ENCODE data around the gene NACAD.

DNA sequence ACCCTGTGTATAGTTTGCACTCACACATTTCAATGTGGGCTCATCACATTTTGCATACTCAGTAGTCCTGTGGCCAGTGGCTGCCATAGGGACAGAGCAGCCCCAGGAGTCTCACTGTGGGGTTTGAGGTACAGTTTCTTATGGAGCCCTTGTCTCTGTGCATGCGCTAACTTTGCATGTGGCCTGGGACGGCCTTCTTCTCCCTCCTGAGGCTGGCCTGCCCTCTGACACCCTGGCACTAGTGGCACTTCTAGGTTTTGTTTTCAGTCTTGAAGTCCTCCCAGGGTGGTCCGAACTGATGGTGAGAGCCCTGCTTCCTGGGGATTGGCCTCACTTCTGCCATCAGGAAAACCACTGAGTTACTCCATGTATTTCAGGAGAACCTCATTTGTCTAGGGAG lies 21.2 kb downstream of the NACAD start:
- no peak for TF ChIP-seq POLR2A (IDR thresholded peaks at IDR 0.05)
- TF ChIP-seq, protein P1, sequence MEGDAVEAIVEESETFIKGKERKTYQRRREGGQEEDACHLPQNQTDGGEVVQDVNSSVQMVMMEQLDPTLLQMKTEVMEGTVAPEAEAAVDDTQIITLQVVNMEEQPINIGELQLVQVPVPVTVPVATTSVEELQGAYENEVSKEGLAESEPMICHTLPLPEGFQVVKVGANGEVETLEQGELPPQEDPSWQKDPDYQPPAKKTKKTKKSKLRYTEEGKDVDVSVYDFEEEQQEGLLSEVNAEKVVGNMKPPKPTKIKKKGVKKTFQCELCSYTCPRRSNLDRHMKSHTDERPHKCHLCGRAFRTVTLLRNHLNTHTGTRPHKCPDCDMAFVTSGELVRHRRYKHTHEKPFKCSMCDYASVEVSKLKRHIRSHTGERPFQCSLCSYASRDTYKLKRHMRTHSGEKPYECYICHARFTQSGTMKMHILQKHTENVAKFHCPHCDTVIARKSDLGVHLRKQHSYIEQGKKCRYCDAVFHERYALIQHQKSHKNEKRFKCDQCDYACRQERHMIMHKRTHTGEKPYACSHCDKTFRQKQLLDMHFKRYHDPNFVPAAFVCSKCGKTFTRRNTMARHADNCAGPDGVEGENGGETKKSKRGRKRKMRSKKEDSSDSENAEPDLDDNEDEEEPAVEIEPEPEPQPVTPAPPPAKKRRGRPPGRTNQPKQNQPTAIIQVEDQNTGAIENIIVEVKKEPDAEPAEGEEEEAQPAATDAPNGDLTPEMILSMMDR (IDR thresholded peaks at IDR 0.05), result no peak
